DND-41 (cell line): ENCODE results near the gene WDR18.

ENCODE experiments used
- EZH2 ChIP-seq: IDR thresholded peaks from 3 replicates; pipeline ENCODE4 v1.6.1; 2012; ENCODE audit warnings: borderline replicate concordance, low read depth, mild to moderate bottlenecking, moderate library complexity, low read length, inconsistent platforms; ENCODE audit not compliant: severe bottlenecking
- TF ChIP-seq, protein P1 (sequence below): IDR thresholded peaks from 2 replicates; pipeline ENCODE4 v1.5.1; 2012; ENCODE audit warnings: borderline replicate concordance, low read length, moderate library complexity, mild to moderate bottlenecking; ENCODE audit not compliant: poor library complexity, severe bottlenecking; ENCODE audit errors: extremely low read depth

GRCh38 chr19:1002600-1002999 lies 18.5 kb downstream of the WDR18 start:
- TF ChIP-seq EZH2, result no peak
- TF ChIP-seq, protein P1, sequence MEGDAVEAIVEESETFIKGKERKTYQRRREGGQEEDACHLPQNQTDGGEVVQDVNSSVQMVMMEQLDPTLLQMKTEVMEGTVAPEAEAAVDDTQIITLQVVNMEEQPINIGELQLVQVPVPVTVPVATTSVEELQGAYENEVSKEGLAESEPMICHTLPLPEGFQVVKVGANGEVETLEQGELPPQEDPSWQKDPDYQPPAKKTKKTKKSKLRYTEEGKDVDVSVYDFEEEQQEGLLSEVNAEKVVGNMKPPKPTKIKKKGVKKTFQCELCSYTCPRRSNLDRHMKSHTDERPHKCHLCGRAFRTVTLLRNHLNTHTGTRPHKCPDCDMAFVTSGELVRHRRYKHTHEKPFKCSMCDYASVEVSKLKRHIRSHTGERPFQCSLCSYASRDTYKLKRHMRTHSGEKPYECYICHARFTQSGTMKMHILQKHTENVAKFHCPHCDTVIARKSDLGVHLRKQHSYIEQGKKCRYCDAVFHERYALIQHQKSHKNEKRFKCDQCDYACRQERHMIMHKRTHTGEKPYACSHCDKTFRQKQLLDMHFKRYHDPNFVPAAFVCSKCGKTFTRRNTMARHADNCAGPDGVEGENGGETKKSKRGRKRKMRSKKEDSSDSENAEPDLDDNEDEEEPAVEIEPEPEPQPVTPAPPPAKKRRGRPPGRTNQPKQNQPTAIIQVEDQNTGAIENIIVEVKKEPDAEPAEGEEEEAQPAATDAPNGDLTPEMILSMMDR, result no peak
